Lung (tissue), 12 donors: ENCODE measurements around the gene PPIL6. TPM values are rescaled to one million over a fixed set of nuclear protein-coding genes. Genes with fewer than 3 reads are reported as not detected.

Experiments
- ATAC-seq: fragments of 200-7000 bp; cut with Tn5 transposase; one replicate; pipeline ENCODE4 v1.9.1; 2020; ENCODE audit warnings: moderate number of reproducible peaks; ENCODE audit not compliant: insufficient read depth, low FRiP score
- DNase-seq, 3 donors: peaks; one replicate each; pipeline ENCODE4 v3.0.0-alpha.2; 2013 to 2017
- H3K27ac ChIP-seq, 2 donors: one replicate each; pipeline ENCODE4 v1.5.1; 2013; ENCODE audit warnings: mild to moderate bottlenecking in 2 of 2, moderate library complexity in 2 of 2, control low read depth in 1 of 2, inconsistent platforms in 1 of 2, low read depth in 1 of 2, low read length in 1 of 2
- H3K27me3 ChIP-seq, 3 donors: one replicate each; pipeline ENCODE4 v1.5.1; 2013; ENCODE audit warnings: low read length in 2 of 3; ENCODE audit not compliant: control insufficient read depth in 3 of 3, insufficient read depth in 3 of 3
- H3K36me3 ChIP-seq, 4 donors: one replicate each; pipeline ENCODE4 v1.5.1; 2013; ENCODE audit warnings: low read length in 4 of 4, mild to moderate bottlenecking in 1 of 4, moderate library complexity in 1 of 4; ENCODE audit not compliant: control insufficient read depth in 4 of 4, insufficient read depth in 4 of 4
- H3K4me1 ChIP-seq, 5 donors: one replicate each; pipeline ENCODE4 v1.5.1; 2013; ENCODE audit warnings: low read length in 5 of 5, mild to moderate bottlenecking in 2 of 5, moderate library complexity in 1 of 5; ENCODE audit not compliant: control insufficient read depth in 5 of 5, insufficient read depth in 5 of 5
- H3K4me3 ChIP-seq: one replicate; pipeline ENCODE4 v1.5.1; 2013; ENCODE audit warnings: mild to moderate bottlenecking, control low read depth, moderate library complexity
- H3K9ac ChIP-seq, 2 donors: one replicate each; pipeline ENCODE4 v1.5.1; 2013; ENCODE audit warnings: low read length in 2 of 2, control low read depth in 1 of 2; ENCODE audit not compliant: insufficient read depth in 1 of 2
- H3K9me3 ChIP-seq, 4 donors: one replicate each; pipeline ENCODE4 v1.5.1; 2013; ENCODE audit warnings: low read length in 3 of 4, mild to moderate bottlenecking in 1 of 4, moderate library complexity in 1 of 4; ENCODE audit not compliant: control insufficient read depth in 4 of 4, insufficient read depth in 3 of 4
- WGBS, 2 donors: extraction: QIAGEN DNeasy Blood & Tissue Kit; methylation state at CpG; one replicate each; pipeline ENCODE4 v1.1.7; 2013; 5-methylcytosine and 5-hydroxymethylcytosine counted together
- polyA plus RNA-seq, 2 donors: library from polyadenylated mRNA; stranded (reverse); fragments of 200-250 nt; gene quantifications; one replicate each; pipeline ENCODE4 v1.2.1, GENCODE V29; 2013
- total RNA-seq, 2 donors: library from RNA; depleted of rRNA in 1 of 2; stranded (reverse); fragments of >200 nt in 1 of 2; gene quantifications; one replicate each; pipeline ENCODE4 v1.2.1, GENCODE V29; 2014 to 2021
- TF ChIP-seq, protein P1 (sequence below): IDR thresholded peaks from 2 replicates; pipeline ENCODE4 v1.5.1; 2012; ENCODE audit warnings: mild to moderate bottlenecking; ENCODE audit errors: control extremely low read depth, extremely low read depth
- donor health status: control.
- donor health status: control.
- donor health status: Bipolar disorder and iron deficiency.
- donor health status: healthy.
- donor health status: DM: yes; HTN: yes; CAD: no.

PPIL6 gene
- total and polyA plus RNA-seq, 4 donors, result 6.3 to 18.1 (median 13.3) TPM

DNA sequence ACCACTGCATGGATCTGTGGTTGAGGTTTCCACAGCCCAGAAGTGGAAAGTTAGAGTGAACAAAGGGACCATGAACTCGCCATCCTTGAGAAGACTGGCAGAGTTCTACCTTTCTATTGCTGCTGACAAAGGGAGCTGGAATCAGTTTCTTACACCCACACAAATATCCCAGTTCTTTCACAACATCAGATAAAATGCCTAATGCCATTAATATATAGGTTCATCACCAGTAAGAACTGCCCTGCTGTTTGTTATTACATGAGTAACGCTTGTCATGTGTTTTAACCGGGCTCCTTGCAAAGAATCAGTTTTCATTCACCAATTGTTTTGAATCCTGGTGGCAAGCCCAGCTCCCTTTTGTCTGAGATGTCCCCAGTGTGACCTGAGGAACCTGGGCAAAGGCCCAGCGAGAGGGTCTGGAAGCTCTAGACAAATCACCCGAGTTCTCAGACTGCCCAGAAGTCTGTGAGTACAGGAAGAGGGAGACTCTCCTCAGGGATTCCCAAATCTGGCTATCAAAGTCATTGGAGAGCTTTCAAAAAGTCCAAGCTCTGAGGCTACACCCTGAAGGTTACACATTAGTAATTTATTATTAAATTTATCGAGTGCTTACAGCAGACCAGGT lies 50.7 kb downstream of the PPIL6 start:
- ATAC-seq (no peak), DNase-seq (no peak)
- Histone ChIP-seq H3K36me3 (no peaks in the 10 kb centered on the region), H3K9ac (no peak overlapping the region), H3K27ac (no peak overlapping the region), H3K9me3 (no peaks in the 10 kb centered on the region), H3K4me3 (no peak overlapping the region), H3K4me1 (peaks cover 0 to 3% (median under 1%) of the 10 kb centered on the region in 5 donors), H3K27me3 (no peaks in the 10 kb centered on the region)
- WGBS, 2 donors, result 73 to 85% methylated on average over 6 of the region's 6 CpGs
- TF ChIP-seq, protein P1, sequence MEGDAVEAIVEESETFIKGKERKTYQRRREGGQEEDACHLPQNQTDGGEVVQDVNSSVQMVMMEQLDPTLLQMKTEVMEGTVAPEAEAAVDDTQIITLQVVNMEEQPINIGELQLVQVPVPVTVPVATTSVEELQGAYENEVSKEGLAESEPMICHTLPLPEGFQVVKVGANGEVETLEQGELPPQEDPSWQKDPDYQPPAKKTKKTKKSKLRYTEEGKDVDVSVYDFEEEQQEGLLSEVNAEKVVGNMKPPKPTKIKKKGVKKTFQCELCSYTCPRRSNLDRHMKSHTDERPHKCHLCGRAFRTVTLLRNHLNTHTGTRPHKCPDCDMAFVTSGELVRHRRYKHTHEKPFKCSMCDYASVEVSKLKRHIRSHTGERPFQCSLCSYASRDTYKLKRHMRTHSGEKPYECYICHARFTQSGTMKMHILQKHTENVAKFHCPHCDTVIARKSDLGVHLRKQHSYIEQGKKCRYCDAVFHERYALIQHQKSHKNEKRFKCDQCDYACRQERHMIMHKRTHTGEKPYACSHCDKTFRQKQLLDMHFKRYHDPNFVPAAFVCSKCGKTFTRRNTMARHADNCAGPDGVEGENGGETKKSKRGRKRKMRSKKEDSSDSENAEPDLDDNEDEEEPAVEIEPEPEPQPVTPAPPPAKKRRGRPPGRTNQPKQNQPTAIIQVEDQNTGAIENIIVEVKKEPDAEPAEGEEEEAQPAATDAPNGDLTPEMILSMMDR, result no peak

DNA sequence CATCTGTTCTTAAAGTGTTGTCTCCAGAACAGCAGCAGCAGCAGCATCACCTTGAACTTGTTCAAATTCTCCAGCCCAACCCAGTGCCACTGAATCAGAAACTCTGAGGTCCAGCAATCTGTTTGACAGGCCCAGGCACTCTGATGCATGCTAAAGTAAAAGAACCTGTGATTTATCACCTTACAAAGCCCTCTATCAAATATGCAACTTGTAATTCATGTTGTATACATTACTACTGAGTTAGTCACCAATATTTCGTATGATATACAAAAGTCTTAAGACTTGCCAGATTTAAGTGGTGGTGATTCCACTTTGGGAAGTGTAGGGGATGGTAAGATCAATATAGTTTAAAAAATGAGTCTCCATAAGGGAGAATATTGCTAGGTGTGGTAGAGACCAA lies 52.2 kb downstream of the PPIL6 start:
- Histone ChIP-seq H3K9me3 (no peaks in the 10 kb centered on the region), H3K4me1 (peaks cover 0 to 14% (median 6%) of the 10 kb centered on the region in 5 donors), H3K27ac (no peak overlapping the region), H3K36me3 (no peaks in the 10 kb centered on the region), H3K27me3 (no peaks in the 10 kb centered on the region), H3K9ac (no peak overlapping the region), H3K4me3 (no peak overlapping the region)
- no peak for ATAC-seq
- DNase-seq, result no peak
- whole genome bisulfite sequencing, 2 donors, result 90 to 93% methylated on average over 1 of the region's 1 CpG
- TF ChIP-seq, protein P1, result no peak

GRCh38 chr6:109383438-109383940 lies 56.9 kb downstream of the PPIL6 start:
- Histone ChIP-seq H3K4me3 (no peak overlapping the region), H3K9me3 (no peaks in the 10 kb centered on the region), H3K9ac (peak overlapping the region in 1 of 2 donors; percentile 99), H3K4me1 (peaks cover 0 to 26% (median 9%) of the 10 kb centered on the region in 5 donors), H3K27ac (peak overlapping the region; percentile 86 to 98), H3K36me3 (peaks cover 0 to 6% (median 4%) of the 10 kb centered on the region in 4 donors), H3K27me3 (no peaks in the 10 kb centered on the region)
- WGBS, 2 donors, result 9 to 23% methylated on average over 5 of the region's 5 CpGs
- DNase-seq (peak in 1 of 3 donors; percentile 35), ATAC-seq (no peak)
- TF ChIP-seq, protein P1, result no peak
